HCT116 (cell line): ENCODE data around the gene PAN3. TPM values are rescaled to one million over a fixed set of nuclear protein-coding genes. Genes with fewer than 3 reads are reported as not detected.

Experiments
- ATAC-seq: fragments of 200-7000 bp; cut with Tn5 transposase; 2 replicates; pipeline ENCODE4 v1.9.1; 2020; ENCODE audit warnings: mild to moderate bottlenecking, moderate library complexity
- BruUV-seq: library from RNA; stranded (reverse); fragments of 400-500 nt; replicated peaks from 2 replicates; lab custom pipeline; 2021; lab: Mats Ljungman, UMichigan
- CTCF ChIA-PET: fragments of 300-600 bp; sonication (Branson Sonifier 250); formaldehyde crosslinking; loops from one replicate; lab custom pipeline; 2021; ENCODE audit warnings: antibody characterized with exemption; lab: Charles Lee
- POLR2A ChIA-PET: fragments of 300-600, 350-600 bp; sonication (Branson Sonifier 250); formaldehyde crosslinking; loops from one replicate; lab custom pipeline; 2021; ENCODE audit warnings: antibody characterized with exemption; lab: Charles Lee
- RAD21 ChIA-PET, 2 experiments: fragments of 300-600 bp; sonication (Branson Sonifier 250); formaldehyde crosslinking; loops; one replicate each; lab custom pipeline; 2023; ENCODE audit warnings: low total read pairs in 2 of 2; ENCODE audit not compliant: uncharacterized antibody in 2 of 2, unreplicated experiment in 2 of 2, low non-redundant PET in 1 of 2; lab: Charles Lee
- DNase-seq: peaks from one replicate; pipeline ENCODE4 v3.0.0-alpha.2; 2010; ENCODE audit warnings: low read depth, low spot score
- H2AFZ ChIP-seq: fragments of 200-600 bp; shearing (Covaris generic), sonication (generic); 2 replicates; pipeline ENCODE4 v1.6.1; 2017; ENCODE audit warnings: low read depth, mixed run types, mixed read lengths, antibody characterized with exemption, low read length; ENCODE audit not compliant: poor library complexity, severe bottlenecking
- H3K27ac ChIP-seq: 2 replicates; pipeline ENCODE4 v1.5.1; 2012; ENCODE audit warnings: low read depth, low read length
- H3K27me3 ChIP-seq: fragments of 200-600 bp; sonication (generic); 2 replicates; pipeline ENCODE4 v1.6.1; 2016; ENCODE audit warnings: mixed run types, low read length, mixed read lengths; ENCODE audit not compliant: insufficient read depth
- H3K36me3 ChIP-seq, 2 experiments: fragments of 200-500 bp in 1 of 2; fragments of 200-600 bp in 1 of 2; sonication (Bioruptor generic) in 1 of 2; sonication (generic) in 1 of 2; 2 replicates each; pipeline versions ENCODE4 v1.5.1 to v1.6.1; 2014 to 2016; ENCODE audit warnings: low read length in 2 of 2, inconsistent platforms in 1 of 2, mixed read lengths in 1 of 2, mixed run types in 1 of 2; ENCODE audit not compliant: insufficient read depth in 2 of 2, control insufficient read depth in 1 of 2
- H3K4me1 ChIP-seq, 2 experiments: fragments of 200-600 bp in 1 of 2; sonication (generic) in 1 of 2; 2 replicates each; pipeline versions ENCODE4 v1.5.1 to v1.6.1; 2012 to 2017; ENCODE audit warnings: low read length in 2 of 2, inconsistent platforms in 1 of 2, mild to moderate bottlenecking in 1 of 2, mixed read lengths in 1 of 2, mixed run types in 1 of 2, moderate library complexity in 1 of 2; ENCODE audit not compliant: insufficient read depth in 2 of 2, control insufficient read depth in 1 of 2
- H3K4me2 ChIP-seq: fragments of 200-600 bp; sonication (generic); 2 replicates; pipeline ENCODE4 v1.6.1; 2017; ENCODE audit warnings: mixed run types, low read length, mixed read lengths
- H3K4me3 ChIP-seq, 2 experiments: fragments of 200-600 bp in 1 of 2; sonication (generic) in 1 of 2; replicated peaks in 1 of 2; 2 replicates each; pipeline ENCODE4 v1.5.1; 2011 to 2016; ENCODE audit warnings: low read length in 2 of 2, control low read depth in 1 of 2, low read depth in 1 of 2, mild to moderate bottlenecking in 1 of 2, mixed read lengths in 1 of 2, mixed run types in 1 of 2
- H3K79me2 ChIP-seq: fragments of 200-600 bp; sonication (generic); 2 replicates; pipeline ENCODE4 v1.6.1; 2017; ENCODE audit warnings: mild to moderate bottlenecking, mixed run types, low read length, moderate library complexity, mixed read lengths; ENCODE audit not compliant: insufficient read depth
- H3K9ac ChIP-seq: fragments of 200-600 bp; sonication (generic); 2 replicates; pipeline ENCODE4 v1.6.1; 2016; ENCODE audit warnings: low read length, mixed read lengths
- H3K9me2 ChIP-seq: fragments of 200-600 bp; sonication (generic), shearing (Covaris generic); 2 replicates; pipeline ENCODE4 v1.6.1; 2017; ENCODE audit warnings: mixed run types, mild to moderate bottlenecking, moderate library complexity; ENCODE audit not compliant: insufficient read depth
- H3K9me3 ChIP-seq, 2 experiments: fragments of 200-500 bp in 1 of 2; fragments of 200-600 bp in 1 of 2; sonication (Bioruptor generic) in 1 of 2; sonication (generic) in 1 of 2; 2 replicates each; pipeline ENCODE4 v1.6.1; 2014 to 2017; ENCODE audit warnings: low read length in 2 of 2, mixed read lengths in 2 of 2, inconsistent platforms in 1 of 2, low read depth in 1 of 2, mild to moderate bottlenecking in 1 of 2, mixed run types in 1 of 2, moderate library complexity in 1 of 2; ENCODE audit not compliant: control insufficient read depth in 1 of 2, insufficient read depth in 1 of 2
- H4K20me1 ChIP-seq: fragments of 200-600 bp; sonication (generic), shearing (Covaris generic); 2 replicates; pipeline ENCODE4 v1.6.1; 2017; ENCODE audit warnings: mixed run types, mild to moderate bottlenecking, moderate library complexity; ENCODE audit not compliant: insufficient read depth
- CBX3 ChIP-seq: IDR thresholded peaks from 2 replicates; pipeline ENCODE4 v1.6.1; 2012; ENCODE audit warnings: low read depth
- CEBPB ChIP-seq: IDR thresholded peaks from 2 replicates; pipeline ENCODE4 v1.6.1; 2012; ENCODE audit warnings: low read depth
- CTCF ChIP-seq, 3 experiments: fragments of 200-600 bp in 1 of 3; sonication (generic) in 1 of 3; IDR thresholded peaks in 2 of 3; conservative IDR thresholded peaks in 1 of 3; 2 replicates each; pipeline ENCODE4 v1.5.1; 2012 to 2017; ENCODE audit warnings: low read depth in 2 of 3, low read length in 2 of 3, antibody characterized with exemption in 1 of 3, borderline replicate concordance in 1 of 3, control low read depth in 1 of 3, mild to moderate bottlenecking in 1 of 3, mixed read lengths in 1 of 3, mixed run types in 1 of 3, moderate library complexity in 1 of 3; ENCODE audit not compliant: insufficient read depth in 1 of 3
- EGR1 ChIP-seq: IDR thresholded peaks from 2 replicates; pipeline ENCODE4 v1.6.1; 2012; ENCODE audit warnings: low read depth
- ELF1 ChIP-seq: IDR thresholded peaks from 2 replicates; pipeline ENCODE4 v1.6.1; 2012; ENCODE audit warnings: low read depth, borderline replicate concordance
- EZH2 ChIP-seq: fragments of 200-600 bp; sonication (generic); IDR thresholded peaks from 2 replicates; pipeline ENCODE4 v1.6.1; 2017; ENCODE audit warnings: antibody characterized with exemption, mixed run types
- EZH2phosphoT487 ChIP-seq: fragments of 200-600 bp; IDR thresholded peaks from 2 replicates; pipeline ENCODE4 v1.6.1; 2018; ENCODE audit warnings: antibody characterized with exemption, borderline replicate concordance
- JUND ChIP-seq: IDR thresholded peaks from 2 replicates; pipeline ENCODE4 v1.6.1; 2012
- POLR2A ChIP-seq: IDR thresholded peaks from 2 replicates; pipeline ENCODE4 v1.7.0; 2011; ENCODE audit warnings: borderline replicate concordance; ENCODE audit not compliant: insufficient read depth, insufficient read length; ENCODE audit errors: extremely low read depth
- POLR2AphosphoS5 ChIP-seq: IDR thresholded peaks from 2 replicates; pipeline ENCODE4 v1.6.1; 2011; ENCODE audit warnings: mild to moderate bottlenecking, low read depth, low read length, moderate library complexity
- SIN3A ChIP-seq: IDR thresholded peaks from 2 replicates; pipeline ENCODE4 v1.6.1; 2012; ENCODE audit warnings: low read depth
- SP1 ChIP-seq: IDR thresholded peaks from 2 replicates; pipeline ENCODE4 v1.6.1; 2012; ENCODE audit warnings: low read depth
- SRF ChIP-seq: IDR thresholded peaks from 2 replicates; pipeline ENCODE4 v1.6.1; 2012; ENCODE audit warnings: low read depth
- YY1 ChIP-seq: IDR thresholded peaks from 2 replicates; pipeline ENCODE4 v1.6.1; 2011; ENCODE audit warnings: low read length, low read depth, moderate library complexity, mild to moderate bottlenecking; ENCODE audit not compliant: insufficient replicate concordance; ENCODE audit errors: extremely low read depth
- ZBTB33 ChIP-seq: IDR thresholded peaks from 2 replicates; pipeline ENCODE4 v1.6.1; 2011; ENCODE audit warnings: mild to moderate bottlenecking, low read length, moderate library complexity; ENCODE audit not compliant: insufficient replicate concordance; ENCODE audit errors: extremely low read depth
- ZNF274 ChIP-seq: fragments of 200-500 bp; sonication (Bioruptor generic); IDR thresholded peaks from 2 replicates; pipeline ENCODE4 v1.6.1; 2014; ENCODE audit warnings: mild to moderate bottlenecking, low read depth, low read length, inconsistent platforms
- intact Hi-C: fragments of 100-400 bp; cut with micrococcal nuclease; formaldehyde crosslinking; loops from 2 replicates; pipeline ENCODE4 v1.10.0; 2022
- total RNA-seq: library from RNA; stranded (reverse); gene quantifications from one replicate; pipeline ENCODE4 v1.2.1, GENCODE V29; 2021; ENCODE audit not compliant: unreplicated experiment
- TF ChIP-seq, protein P1 (sequence below): IDR thresholded peaks from 2 replicates; pipeline ENCODE4 v1.6.1; 2012; ENCODE audit warnings: low read depth
- TF ChIP-seq, protein P2 (sequence below): IDR thresholded peaks from 2 replicates; pipeline ENCODE4 v1.6.1; 2012

The PAN3 gene
- total RNA-seq, 1 experiment from 2014 or later: 30.1 TPM

DNA sequence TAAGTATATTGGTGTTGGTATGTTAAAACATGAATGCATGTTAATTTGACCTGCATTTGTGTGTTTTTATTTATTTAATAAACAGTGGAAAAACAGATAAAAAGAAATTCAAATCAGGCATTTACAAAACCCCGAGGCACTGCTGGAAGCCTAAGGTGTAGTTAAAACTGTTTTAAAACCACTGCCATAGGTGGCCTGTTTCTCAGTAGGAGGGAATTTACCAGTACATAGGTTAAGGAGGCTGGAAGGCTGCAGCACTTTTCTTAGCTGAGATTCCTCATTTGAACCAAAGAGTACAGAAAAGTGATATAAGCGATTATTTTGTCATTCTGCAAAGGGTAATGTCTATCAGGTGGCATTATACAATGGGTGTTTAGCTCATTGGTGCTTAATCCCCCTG lies 99.6 kb downstream of the PAN3 start:
- ATAC-seq (no peak), DNase-seq (no peak)
- no peak overlapping the region for H3K4me3 ChIP-seq
- no peaks in the 10 kb centered on the region for H3K79me2 ChIP-seq
- 0 out of 4 replicates have a peak, but pooled peaks cover 0 to 2% of the 10 kb centered on the region in 2 experiments for H3K36me3 ChIP-seq
- CTCF ChIA-PET: no interaction called here
- H4K20me1 ChIP-seq: no peaks in the 10 kb centered on the region; the same call in 1 of the 2 replicates
- BruUV-seq: no TSS peak
- no peaks in the 10 kb centered on the region for H3K9me3 ChIP-seq
- TF ChIP-seq, protein P1, sequence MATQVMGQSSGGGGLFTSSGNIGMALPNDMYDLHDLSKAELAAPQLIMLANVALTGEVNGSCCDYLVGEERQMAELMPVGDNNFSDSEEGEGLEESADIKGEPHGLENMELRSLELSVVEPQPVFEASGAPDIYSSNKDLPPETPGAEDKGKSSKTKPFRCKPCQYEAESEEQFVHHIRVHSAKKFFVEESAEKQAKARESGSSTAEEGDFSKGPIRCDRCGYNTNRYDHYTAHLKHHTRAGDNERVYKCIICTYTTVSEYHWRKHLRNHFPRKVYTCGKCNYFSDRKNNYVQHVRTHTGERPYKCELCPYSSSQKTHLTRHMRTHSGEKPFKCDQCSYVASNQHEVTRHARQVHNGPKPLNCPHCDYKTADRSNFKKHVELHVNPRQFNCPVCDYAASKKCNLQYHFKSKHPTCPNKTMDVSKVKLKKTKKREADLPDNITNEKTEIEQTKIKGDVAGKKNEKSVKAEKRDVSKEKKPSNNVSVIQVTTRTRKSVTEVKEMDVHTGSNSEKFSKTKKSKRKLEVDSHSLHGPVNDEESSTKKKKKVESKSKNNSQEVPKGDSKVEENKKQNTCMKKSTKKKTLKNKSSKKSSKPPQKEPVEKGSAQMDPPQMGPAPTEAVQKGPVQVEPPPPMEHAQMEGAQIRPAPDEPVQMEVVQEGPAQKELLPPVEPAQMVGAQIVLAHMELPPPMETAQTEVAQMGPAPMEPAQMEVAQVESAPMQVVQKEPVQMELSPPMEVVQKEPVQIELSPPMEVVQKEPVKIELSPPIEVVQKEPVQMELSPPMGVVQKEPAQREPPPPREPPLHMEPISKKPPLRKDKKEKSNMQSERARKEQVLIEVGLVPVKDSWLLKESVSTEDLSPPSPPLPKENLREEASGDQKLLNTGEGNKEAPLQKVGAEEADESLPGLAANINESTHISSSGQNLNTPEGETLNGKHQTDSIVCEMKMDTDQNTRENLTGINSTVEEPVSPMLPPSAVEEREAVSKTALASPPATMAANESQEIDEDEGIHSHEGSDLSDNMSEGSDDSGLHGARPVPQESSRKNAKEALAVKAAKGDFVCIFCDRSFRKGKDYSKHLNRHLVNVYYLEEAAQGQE: no peak
- TF ChIP-seq ZNF274 (no peak), POLR2AphosphoS5 (no peak), POLR2A (no peak), CBX3 (no peak), ZBTB33 (no peak), ELF1 (no peak), SRF (no peak), CTCF (IDR thresholded peaks at IDR 0.05 in 2 of 3, conservative IDR thresholded peaks at IDR 0.05 in 1 of 3; ENCODE audit: borderline replicate concordance in 1 of 3, insufficient read depth in 1 of 3, low read depth in 2 of 3, low read length in 2 of 3) (no peak), SIN3A (no peak), EZH2 (no peak), YY1 (no peak), CEBPB (no peak), SP1 (no peak), JUND (no peak), EGR1 (no peak), EZH2phosphoT487 (no peak)
- TF ChIP-seq, protein P2, sequence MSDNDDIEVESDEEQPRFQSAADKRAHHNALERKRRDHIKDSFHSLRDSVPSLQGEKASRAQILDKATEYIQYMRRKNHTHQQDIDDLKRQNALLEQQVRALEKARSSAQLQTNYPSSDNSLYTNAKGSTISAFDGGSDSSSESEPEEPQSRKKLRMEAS: no peak
- no peak overlapping the region for H3K9ac ChIP-seq
- RAD21 ChIA-PET: no interaction called here
- H3K27ac ChIP-seq: no peak overlapping the region
- no peaks in the 10 kb centered on the region for H3K4me1 ChIP-seq
- intact Hi-C loops: no loop called here
- no peak overlapping the region for H2AFZ ChIP-seq
- no peaks in the 10 kb centered on the region for H3K9me2 ChIP-seq
- no peaks in the 10 kb centered on the region for H3K27me3 ChIP-seq
- POLR2A ChIA-PET: no interaction called here
- no peak overlapping the region for H3K4me2 ChIP-seq
